Left colon (tissue), 2 donors: ENCODE data around the gene C20orf204. TPM values are rescaled to one million over a fixed set of nuclear protein-coding genes. Genes with fewer than 3 reads are reported as not detected.
A peak's percentile ranks its signal among the peaks of the same experiment; 100 is the strongest.

Experiments used
- ATAC-seq: fragments of 200-7000 bp; cut with Tn5 transposase; one replicate; pipeline ENCODE4 v1.9.1; 2020; ENCODE audit warnings: mild to moderate bottlenecking, moderate library complexity
- DNase-seq, 2 donors: peaks; one replicate each; pipeline ENCODE4 v3.0.0-alpha.2; 2020
- intact Hi-C, 2 donors: fragments of 100-400 bp; cut with DNase I in 1 of 2; cut with micrococcal nuclease in 1 of 2; formaldehyde crosslinking; loops; one replicate each; pipeline versions ENCODE4 v1.11.2 to v1.14.0; 2022; cut with DNase I, micrococcal nuclease
- total RNA-seq, 2 donors: library from RNA; stranded (reverse); fragmentation: NEBNext Ultra II Directional; extraction: Animal tissue kit (Norgen Biotek cat#: 25700); gene quantifications; one replicate each; pipeline ENCODE4 v1.2.1, GENCODE V29; 2021
- donor health status: DM: no; HTN: no; CAD: no.
- donor health status: DM: yes; HTN: yes; CAD: no.

C20orf204 gene
- total RNA-seq, 2 donors from 2014 or later, result 0.67 to 1.7 TPM

GRCh38 chr20:64025101-64025825, 10.7 kb upstream of the C20orf204 start:
- intact Hi-C loops, result no loop called here
- ATAC-seq, result no peak
- no peak for DNase-seq

- ATAC-seq (no peak), DNase-seq (no peak)
- intact Hi-C loops, result no loop called here
These were observed 10.1 kb upstream of the C20orf204 start for GRCh38 chr20:64025826-64026412.

- intact Hi-C loops, result no loop called here
- DNase-seq (peak in 1 of 2 donors; percentile 71), ATAC-seq (no peak)
These were observed 7.8 kb upstream of the C20orf204 start for GRCh38 chr20:64027981-64028685.

GRCh38 chr20:64029293-64030117, 6.5 kb upstream of the C20orf204 start:
- intact Hi-C loops, result no loop called here
- ATAC-seq, result no peak
- no peak for DNase-seq

GRCh38 chr20:64030371-64031134, 5.4 kb upstream of the C20orf204 start:
- ATAC-seq (peak; percentile 94), DNase-seq (peak in 1 of 2 donors; percentile 31)
- intact Hi-C loops, result no loop called here

- intact Hi-C loops, result no loop called here
- DNase-seq, result no peak
- ATAC-seq, result no peak
These were observed 4.1 kb upstream of the C20orf204 start for GRCh38 chr20:64031822-64032314.

- ATAC-seq (no peak), DNase-seq (no peak)
- intact Hi-C loops, result no loop called here
These were observed 3.0 kb upstream of the C20orf204 start for GRCh38 chr20:64032706-64033624.

- intact Hi-C loops, result no loop called here
- DNase-seq, result no peak
- ATAC-seq, result no peak
These were observed 1.9 kb upstream of the C20orf204 start for GRCh38 chr20:64033981-64034493.

GRCh38 chr20:64035066-64035932, 683 bp upstream of the C20orf204 start:
- DNase-seq, result no peak
- ATAC-seq, result no peak
- intact Hi-C loops, result no loop called here

- intact Hi-C loops, result no loop called here
- ATAC-seq (no peak), DNase-seq (no peak)
These were observed 590 bp downstream of the C20orf204 start for GRCh38 chr20:64036346-64037198.

- intact Hi-C loops, result no loop called here
- no peak for DNase-seq
- ATAC-seq, result no peak
These were observed 1.2 kb downstream of the C20orf204 start for GRCh38 chr20:64037199-64037497.

- no peak for DNase-seq
- no peak for ATAC-seq
- intact Hi-C loops, result no loop called here
These were observed 1.7 kb downstream of the C20orf204 start for GRCh38 chr20:64037498-64038213.

GRCh38 chr20:64038224-64038564, 2.2 kb downstream of the C20orf204 start:
- peak in 1 of 2 donors; percentile 34 for DNase-seq
- intact Hi-C loops, result no loop called here
- ATAC-seq, result peak; percentile 52

GRCh38 chr20:64038565-64039292, 2.7 kb downstream of the C20orf204 start:
- intact Hi-C loops, result no loop called here
- peak; percentile 87 for ATAC-seq
- DNase-seq, result peak; percentile 61 to 81
